GM10266 (cell line): ENCODE measurements around the gene JAKMIP1.

ENCODE experiments used
- DNase-seq: peaks from one replicate; pipeline ENCODE4 v3.0.0; 2012; ENCODE audit errors: extremely low spot score
- CTCF ChIP-seq: IDR thresholded peaks from 2 replicates; pipeline ENCODE4 v1.5.1; 2012; ENCODE audit warnings: mild to moderate bottlenecking, low read depth; ENCODE audit not compliant: control insufficient read depth, insufficient read depth; ENCODE audit errors: missing control alignments

Gene JAKMIP1

GRCh38 chr4:6165766-6166165, 34.6 kb downstream of the JAKMIP1 start:
- TF ChIP-seq CTCF: no peak
- no peak for DNase-seq

- TF ChIP-seq CTCF: no peak
- DNase-seq: no peak
Observed at GRCh38 chr4:6162885-6163284, 37.5 kb downstream of the JAKMIP1 start.

GRCh38 chr4:6161921-6162464, 38.4 kb downstream of the JAKMIP1 start:
- DNase-seq: no peak
- TF ChIP-seq CTCF: no peak

- no peak for DNase-seq
- TF ChIP-seq CTCF: no peak
Observed at GRCh38 chr4:6160536-6160935, 39.8 kb downstream of the JAKMIP1 start.

- no peak for TF ChIP-seq CTCF
Observed at GRCh38 chr4:6157926-6158325, 42.4 kb downstream of the JAKMIP1 start.

GRCh38 chr4:6155996-6156750, 44.2 kb downstream of the JAKMIP1 start:
- no peak for TF ChIP-seq CTCF

More at GRCh38 chr4:6157926-6158325, 42.4 kb downstream of the JAKMIP1 start:
- DNase-seq: no peak

GRCh38 chr4:6154875-6155274, 45.5 kb downstream of the JAKMIP1 start:
- no peak for TF ChIP-seq CTCF
- no peak for DNase-seq

More at GRCh38 chr4:6155996-6156750, 44.2 kb downstream of the JAKMIP1 start:
- no peak for DNase-seq
